GM19395 (cell line): ENCODE data around the gene IFNL1.
"Not testable (repeated sequence)": the region's sequence is repeated elsewhere in the genome, so short reads cannot be mapped to it uniquely, and the experiment has no call there.

ENCODE experiments used
- ATAC-seq: cut with Tn5 transposase; IDR thresholded peaks from one replicate; pipeline ENCODE4 v1.9.1; 2021; ENCODE audit warnings: mild to moderate bottlenecking, moderate library complexity; ENCODE audit not compliant: unreplicated experiment

Gene IFNL1

DNA sequence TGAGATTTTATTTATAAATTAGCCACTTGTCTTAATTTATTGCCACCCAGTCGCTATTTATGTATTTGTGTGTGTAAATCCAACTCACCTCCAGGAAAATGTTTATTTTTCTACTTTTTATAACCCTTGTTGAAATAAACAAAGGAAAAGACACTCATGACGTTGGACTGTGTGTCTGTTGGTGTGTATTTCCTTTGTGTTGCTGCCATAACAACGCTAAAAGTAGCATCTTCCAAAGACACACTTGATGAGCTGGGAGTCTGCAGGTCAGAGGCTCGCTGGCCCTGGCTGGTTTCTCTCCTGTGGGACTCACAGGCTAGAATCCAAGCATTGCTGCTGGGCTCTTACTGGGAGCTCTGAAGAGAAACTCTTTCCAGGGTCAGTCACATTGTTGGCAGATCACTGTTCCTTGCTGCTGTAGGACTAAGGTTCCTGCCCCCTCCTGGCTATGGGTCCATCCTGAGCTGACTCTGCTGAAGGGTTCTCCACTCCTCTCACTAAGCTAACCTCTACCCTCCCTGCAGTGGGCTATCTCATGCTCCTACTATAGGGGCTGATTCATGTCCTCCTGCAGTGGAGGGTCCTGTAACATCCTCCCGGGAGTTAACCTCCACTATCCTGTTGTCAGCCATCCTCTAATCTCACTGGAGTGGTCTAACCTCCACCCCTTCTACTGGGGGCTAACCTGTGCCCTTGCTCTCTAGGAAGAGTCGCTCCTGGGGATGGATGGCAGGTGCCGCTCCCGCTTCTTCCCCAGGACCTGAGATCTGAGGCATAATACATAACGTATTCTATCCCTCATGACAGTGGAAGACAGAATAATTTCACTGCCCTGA lies 26.0 kb upstream of the IFNL1 start:
- ATAC-seq = no peak

DNA sequence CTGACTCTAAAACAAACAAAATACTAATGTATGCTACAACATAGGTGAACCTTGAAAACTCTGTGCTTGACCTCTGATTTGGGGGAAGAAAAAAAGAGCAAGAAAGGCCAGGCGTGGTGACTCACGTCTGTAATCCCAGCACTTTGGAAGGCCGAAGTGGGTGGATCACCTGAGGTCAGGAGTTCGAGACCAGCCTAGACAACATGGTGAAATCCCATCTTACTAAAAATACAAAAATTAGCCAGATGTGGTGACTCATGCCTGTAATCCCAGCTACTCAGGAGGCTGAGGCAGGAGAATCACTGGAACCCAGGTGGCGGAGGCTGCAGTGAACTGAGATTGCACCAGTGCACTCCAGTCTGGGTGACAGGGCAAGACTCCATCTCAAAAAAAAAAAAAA lies 22.3 kb upstream of the IFNL1 start:
- ATAC-seq = not testable (repeated sequence)

DNA sequence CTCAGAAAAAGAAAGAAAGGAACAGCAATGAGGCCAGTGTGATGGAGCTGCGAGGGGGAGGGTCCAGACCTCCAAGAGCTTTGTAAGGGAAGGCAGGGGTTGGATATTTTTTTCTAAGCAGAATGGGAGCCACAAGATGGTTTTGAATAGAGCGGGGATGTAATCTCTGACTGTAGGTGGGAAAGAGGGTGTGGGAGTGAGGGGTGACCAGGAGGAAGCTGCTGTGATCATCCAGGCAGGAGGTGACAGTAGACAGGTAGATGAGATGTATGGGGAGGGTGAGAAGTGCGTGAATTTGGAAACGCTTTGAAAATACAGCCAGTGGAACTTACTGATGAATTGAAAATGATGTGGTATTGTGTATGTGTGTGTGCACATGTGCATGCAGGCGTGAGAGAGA lies 20.6 kb upstream of the IFNL1 start:
- no peak for ATAC-seq

DNA sequence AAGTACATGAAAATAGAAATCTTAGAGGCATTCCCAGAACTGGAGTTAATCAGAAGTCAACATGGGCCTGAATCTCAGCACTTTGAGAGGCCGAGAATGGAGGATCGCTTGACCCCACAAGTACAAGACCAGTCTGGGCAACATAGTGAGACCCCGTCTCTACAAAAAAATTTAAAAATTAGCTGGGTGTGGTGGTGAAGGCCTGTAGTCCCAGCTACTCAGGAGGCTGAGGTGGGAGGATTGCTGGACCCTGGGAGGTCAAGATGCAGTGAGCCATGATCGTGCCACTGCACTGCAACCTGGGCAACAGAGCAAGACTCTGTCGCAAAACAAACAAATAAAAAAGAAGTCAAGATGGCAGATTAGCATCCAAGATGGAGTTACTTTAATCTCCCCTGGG lies 19.5 kb upstream of the IFNL1 start:
- no peak for ATAC-seq

DNA sequence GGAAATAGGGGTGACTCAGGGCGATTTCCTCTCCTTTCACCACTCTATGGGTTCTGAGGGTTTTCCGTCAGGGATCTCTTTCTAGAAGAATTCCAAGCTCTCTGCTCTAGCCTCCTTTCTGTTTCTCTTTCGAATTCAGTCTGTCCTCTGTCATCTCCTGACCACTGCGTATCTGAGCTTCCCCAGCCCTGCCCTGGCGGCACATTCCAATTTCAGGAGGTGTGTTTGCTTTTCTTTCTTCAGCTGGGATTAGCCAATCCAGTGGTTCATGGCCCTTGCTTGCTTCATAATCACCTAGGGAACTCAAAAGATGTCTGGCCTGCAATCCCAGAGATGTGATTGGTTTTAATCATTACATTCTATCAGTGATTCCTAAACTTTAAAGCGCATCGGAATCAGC lies 18.6 kb upstream of the IFNL1 start:
- no peak for ATAC-seq

DNA sequence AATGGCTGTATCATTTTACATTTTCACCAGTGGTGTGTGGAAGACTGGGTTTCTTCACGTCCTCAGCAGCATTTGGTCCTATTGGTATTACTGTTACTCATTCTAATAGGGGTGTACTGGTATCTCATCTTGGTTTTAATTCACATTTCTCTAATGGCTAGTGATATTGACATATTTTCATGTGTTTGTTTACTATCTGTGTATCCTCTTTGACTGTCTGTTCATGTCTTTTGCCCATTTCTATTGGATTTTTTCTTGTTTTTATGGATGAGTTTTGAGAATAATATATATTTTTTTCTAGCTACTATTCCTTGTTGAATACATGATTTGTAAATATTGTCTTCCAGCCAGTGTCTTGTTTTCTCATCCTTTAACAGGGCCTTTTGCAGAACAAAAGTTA lies 14.2 kb upstream of the IFNL1 start:
- no peak for ATAC-seq

DNA sequence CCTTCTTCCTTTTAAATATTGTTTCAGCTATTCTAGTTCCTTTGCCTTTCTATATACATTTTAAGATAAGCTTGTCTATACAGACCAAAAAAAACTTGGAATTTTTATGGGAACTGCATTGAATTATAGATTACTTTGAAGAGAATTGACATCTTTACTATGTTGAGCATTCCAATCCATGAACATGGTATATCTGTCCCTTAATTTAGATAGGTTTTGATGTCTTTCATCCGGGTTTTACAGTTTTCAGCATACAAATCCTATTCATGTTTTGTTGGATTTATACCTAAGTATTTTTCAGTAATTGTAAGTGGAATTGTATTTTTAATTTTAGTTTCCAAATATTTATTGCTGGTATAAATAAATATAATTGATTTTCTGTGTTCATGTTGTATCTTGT lies 12.2 kb upstream of the IFNL1 start:
- no peak for ATAC-seq

DNA sequence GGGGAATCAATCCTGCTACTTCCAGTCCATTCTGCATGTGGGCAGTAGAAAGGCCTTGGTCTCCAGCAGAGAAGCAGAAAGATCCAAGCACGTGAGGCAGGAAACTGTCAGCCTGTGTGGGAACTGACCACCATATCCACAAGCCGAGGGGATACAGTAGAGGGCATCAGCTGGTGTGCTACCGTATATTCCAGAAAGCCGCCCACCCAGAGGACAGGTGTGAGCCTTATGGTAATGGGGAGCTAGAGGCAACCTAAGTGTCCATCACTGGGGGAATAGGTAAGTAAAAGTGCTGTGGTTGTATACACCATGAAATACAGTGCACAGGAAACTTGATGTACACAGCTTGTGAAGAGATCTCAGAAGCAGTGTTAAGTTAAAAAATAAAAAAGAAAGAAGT lies 2.8 kb upstream of the IFNL1 start:
- ATAC-seq = no peak

DNA sequence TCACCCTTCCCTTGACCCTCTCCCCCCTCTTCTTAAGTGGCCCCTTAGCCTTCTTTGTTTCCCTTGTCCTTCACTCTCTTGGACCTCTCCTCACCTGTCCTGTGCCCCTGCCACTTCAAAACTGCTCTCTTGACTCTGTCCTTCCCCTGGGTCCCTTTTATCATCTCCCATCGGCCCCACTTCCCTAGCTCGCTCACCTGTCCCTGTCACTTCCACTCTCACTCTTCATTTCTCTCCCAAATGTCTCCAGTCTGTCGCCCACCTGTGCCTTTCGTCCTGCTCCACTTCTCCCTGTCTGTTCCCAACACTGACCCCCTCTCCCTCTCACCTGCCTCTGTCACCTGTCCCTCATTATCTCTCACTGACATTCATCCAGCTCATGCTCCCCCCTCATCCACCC lies 699 bp downstream of the IFNL1 start:
- no peak for ATAC-seq

DNA sequence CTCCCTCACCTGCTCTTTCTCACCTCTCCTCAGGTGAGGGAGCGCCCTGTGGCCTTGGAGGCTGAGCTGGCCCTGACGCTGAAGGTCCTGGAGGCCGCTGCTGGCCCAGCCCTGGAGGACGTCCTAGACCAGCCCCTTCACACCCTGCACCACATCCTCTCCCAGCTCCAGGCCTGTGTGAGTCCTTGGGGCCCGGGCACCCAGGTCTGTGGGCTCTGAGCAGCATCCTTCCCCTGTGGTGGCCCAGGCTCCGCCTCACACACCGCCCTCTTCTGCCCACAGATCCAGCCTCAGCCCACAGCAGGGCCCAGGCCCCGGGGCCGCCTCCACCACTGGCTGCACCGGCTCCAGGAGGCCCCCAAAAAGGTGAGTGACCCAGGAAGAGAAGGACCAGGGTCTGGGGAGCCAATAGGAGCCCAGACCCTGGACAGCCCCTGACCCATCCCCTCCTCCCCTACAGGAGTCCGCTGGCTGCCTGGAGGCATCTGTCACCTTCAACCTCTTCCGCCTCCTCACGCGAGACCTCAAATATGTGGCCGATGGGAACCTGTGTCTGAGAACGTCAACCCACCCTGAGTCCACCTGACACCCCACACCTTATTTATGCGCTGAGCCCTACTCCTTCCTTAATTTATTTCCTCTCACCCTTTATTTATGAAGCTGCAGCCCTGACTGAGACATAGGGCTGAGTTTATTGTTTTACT lies 1.9 kb downstream of the IFNL1 start:
- no peak for ATAC-seq

DNA sequence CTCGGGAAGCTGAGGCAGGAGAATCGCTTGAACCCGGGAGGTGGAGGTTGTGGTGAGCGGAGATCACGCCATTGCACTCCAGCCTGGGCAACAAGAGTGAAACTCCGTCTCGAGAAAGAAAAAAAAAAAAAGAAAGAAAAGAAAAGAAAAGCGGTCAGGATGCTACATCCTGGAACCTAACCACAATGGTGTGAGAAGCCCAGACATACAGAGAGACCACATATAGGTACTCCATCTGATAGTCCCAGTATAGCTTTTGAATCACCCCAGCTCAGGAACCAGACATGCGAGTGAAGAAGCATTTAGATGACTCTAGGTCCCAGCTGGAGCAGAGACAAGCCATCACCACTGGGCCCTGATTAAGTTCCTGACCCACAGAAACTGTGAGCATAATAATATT lies 3.2 kb downstream of the IFNL1 start:
- ATAC-seq = no peak

DNA sequence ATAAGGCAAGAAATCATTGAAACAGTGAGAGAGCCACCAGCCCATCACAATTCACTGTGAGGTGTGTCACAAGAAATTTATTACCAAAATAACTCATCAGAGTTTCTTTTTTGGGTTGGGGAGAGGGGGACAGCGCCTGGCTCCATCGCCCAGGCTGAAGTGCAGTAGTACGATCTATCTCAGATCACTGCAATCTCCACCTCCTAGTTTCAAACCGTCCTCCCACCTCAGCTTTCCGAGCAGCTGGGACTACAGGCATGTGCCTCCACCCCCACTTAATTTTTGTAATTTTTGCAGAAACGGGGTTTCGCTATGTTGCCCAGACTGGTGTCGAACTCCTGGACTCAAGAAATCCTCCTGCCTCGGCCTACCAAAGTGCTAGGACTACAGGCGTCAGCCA lies 3.6 kb downstream of the IFNL1 start:
- no peak for ATAC-seq

DNA sequence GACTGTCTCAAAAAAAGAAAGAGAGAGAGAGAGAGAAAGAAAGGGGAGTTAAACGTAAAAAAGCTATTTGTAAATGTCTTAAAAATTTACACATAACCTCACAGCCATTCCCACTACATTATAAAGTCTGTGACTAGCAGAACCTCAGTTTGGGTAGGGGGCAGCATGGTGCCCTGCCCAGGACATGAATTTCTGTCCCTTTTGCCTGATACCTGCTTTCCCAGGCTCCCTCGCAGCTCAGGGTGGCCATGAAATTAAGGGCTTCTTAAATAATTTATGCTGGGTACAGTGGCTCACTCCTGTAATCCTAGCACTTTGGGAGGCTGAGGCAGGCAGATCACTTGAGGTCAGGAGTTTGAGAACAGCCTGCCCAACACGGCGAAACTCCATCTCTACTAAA lies 4.8 kb downstream of the IFNL1 start:
- ATAC-seq = no peak

DNA sequence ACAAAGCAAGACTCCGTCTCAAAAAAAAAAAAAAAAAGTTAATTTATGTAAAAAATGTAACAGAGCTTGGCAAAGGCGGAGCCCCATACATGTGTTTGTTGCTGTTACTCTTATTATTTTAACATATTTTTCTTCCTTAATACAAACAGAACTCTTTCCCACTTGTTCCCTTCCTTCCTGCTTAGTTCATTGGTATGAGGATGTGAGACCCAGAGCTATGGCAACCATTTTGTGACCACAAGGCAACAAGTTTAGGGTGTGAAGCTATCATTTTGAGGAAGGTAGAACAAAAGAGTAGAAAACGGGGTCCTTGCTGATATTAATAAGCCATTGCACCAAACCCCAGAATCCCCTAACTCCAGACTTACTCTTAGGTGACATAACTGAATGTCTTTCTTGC lies 5.4 kb downstream of the IFNL1 start:
- ATAC-seq = no peak

DNA sequence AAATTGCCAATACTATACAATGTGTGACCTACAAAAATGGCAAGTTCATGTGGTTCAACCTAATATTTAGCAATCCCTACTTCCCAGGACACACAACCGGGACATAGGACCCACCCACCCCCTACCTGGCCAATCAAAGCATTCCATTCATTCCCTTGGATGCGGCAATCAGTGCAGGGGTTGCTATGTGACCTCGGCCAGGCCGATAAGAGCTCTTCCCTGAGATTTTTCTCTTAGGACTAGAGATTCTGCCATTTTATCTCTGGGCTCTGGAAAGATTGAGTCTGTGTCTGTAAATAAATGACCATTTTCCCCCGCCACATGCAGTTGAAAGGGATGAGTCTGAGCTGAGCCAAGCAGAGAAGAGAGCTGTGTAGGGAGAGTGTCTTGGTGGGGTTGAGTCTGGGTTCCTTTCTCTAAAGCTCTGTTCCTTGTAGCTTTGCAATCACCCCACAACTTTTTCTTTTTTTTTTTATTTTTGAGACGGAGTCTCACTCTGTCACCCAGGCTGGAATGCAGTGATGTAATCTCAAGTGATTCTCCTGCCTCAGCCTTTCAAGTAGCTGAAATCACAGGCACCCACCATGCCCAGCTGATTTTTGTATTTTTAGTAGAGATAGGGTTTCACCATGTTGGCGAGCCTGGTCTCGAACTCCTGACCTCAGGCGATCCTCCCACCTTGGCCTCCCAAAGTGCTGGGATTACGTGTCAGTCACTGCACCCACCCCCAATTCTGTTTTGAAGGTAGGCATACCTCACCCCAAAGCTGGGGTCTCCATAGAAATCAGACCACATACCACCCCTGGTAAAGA lies 7.4 kb downstream of the IFNL1 start:
- ATAC-seq = no peak

DNA sequence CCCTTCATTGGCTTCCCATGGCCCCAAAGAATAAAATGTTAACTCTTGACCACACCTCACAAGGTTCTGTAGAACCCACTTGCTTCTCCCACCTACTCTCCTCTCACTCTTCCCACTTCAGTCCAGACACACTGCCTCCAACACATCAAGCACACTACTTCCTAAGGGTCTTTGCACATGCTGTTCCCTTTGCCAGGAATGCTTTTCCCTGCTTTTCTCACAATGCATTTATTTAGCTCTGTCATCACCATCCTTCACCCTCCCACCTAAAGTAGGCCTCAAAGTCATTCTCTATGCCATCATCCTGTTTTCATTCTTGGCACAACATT lies 7.9 kb downstream of the IFNL1 start:
- no peak for ATAC-seq

DNA sequence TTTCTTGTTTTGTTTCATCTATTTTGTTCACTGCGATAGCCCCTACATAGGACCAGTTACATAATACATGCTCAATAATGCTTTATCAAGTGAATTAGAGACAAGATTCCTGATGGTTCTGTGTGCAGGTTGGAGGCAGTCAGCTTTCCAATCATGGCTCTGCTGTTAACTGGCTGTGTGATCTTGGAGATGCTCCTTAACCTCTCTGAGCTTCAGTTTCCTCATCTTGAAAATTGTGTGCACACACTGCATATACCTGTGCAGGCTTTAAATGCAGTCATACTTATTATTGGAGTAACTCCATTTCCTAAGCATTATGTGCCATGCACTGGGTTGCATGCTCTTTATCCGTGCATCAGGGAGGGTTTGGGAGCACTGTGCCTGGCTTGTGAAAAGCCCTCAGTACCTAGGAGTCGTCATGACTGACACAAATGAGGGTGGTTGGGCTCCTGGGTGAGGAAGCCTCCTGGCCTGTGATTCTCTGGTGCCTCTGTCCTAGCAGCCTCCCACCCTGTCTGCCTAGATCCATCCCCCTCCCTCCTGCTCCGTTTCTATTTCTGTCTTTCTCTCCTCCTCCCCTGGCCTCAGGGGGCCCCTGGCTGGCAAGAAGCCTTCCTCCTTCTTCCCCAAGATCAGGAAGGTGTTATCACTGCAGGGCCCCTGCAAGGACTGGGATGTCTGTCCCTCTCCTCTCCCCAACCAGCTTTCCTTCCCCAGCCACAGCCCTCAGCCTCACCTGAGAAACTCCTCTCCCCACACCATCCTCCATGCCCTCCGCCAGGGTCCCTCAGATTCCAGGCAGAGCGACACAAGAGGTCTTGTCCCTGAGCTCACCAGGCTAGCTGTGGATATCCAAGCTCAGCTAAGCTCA lies 8.7 kb downstream of the IFNL1 start:
- ATAC-seq = no peak

DNA sequence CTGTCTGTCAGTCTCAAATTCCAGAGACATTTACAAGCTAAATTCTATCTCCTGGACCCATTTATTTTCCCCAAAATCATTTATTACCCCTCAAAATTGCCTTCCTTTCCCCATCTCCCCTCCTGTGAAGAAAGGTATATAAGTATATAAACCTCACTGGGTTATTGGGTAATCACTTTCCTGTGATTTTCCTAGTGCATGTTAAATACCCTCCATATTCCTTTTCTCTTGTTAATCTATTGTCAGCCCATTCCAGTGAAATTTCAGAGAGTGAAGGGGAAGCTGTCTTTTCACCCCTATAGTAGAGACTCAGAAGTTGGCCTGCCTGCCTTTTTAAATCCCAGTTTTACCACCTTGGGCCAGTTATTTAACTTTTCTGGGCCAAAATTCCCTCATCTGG lies 9.9 kb downstream of the IFNL1 start:
- ATAC-seq = no peak

DNA sequence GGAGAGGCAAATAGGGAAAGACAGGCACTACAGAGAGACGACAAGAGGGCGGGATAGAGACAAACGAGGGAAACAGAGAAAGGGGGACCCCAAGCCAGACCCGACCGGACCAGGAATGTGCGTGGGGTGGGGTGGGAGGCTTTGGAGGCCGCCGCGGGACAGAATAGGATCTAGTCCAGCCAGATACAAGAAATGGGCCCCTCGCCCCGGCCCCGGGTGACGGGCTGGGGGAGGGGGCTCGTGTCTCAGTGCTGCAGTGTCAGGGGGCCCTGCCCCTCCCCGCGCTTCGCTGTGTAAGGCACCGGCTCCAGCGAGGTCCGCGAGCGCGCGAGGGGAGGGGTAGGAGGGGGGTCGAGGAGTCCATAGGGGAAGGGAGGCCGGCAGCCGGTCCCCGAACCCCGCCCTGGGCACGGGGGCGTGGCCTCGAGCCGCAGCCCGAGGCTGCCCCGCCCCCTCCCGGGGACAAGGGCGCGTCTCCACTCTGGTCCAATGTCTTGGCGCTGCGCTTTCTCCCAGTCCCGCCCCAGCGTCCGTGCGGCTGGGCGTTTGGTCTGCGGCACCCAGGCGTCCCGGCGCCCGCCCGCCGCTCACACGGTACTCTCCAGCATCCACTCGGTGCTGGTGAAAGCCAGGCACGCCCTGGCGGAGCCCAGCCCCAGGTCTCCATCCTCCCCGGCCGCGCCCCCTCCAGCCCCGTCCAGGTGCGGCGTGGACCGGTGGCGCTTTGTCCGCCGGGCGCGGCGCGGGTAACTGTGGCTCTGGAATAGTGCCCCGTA lies 11.0 kb downstream of the IFNL1 start:
- no peak for ATAC-seq

DNA sequence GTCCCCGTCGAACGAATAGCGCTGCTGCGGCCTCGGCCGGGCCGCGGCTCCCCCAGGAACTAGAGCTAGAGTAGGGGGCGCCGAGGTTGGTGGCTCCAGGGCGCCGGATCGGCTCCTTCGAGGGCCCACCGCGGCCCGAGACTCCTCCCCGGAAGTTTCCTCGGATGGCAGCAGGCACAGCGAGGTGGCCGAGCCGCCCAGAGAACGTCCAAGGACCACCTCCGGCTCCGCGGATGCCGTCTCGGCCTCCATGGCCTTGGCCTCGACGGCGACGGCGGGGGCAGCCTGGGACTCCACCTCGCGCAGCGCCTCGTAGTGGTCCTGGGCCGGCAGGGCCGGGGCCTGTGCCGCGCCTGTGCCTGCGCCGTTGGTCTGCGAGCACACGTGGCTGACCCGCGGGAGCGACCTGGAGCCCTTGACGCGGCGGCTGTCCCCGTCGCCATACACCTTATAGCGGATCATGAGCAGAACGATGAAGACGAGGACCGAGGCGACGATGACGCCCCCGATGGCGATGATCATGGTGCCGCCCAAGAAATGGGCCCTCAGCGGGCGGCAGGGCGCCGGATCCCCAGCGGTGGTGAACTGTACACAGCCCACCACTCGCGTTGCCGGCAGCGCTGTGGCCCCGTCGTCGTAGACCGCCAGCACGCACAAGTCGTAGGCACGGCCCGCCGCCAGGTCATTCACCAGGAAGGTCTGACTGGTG lies 11.8 kb downstream of the IFNL1 start:
- no peak for ATAC-seq
